Measurements from ENCODE around the gene CTTNBP2NL.

CTTNBP2NL gene

GRCh38 chr1:112359961-112360767 lies 35.9 kb upstream of the CTTNBP2NL start:
- H3K4me3 ChIP-seq (ENCODE audit: low read depth, low read length): peak overlapping the region; percentile 25; the same call in 1 of the 2 replicates
- no peak for TF ChIP-seq CTCF (IDR thresholded peaks at IDR 0.05; ENCODE audit: low read depth, low read length)

DNA sequence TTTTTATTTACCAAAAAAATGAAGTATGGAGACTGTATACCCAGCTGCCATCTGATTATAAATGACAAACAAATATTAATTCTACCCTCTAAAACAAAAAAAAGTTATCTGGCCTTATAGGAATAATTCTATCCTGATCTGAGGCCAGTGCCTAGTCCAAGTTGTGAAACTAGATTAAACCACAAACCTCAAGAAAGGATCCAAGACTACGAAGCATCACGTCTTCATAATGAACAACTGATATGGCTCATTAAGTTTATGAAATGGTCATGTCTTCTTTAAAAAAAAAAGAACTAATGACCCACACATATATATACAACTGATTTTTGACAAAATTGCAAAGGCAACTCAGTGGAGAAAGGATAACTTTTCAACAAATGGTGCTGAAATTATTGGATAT lies 32.4 kb upstream of the CTTNBP2NL start:
- TF ChIP-seq CTCF (IDR thresholded peaks at IDR 0.05; ENCODE audit: low read depth, low read length): no peak
- no peak overlapping the region for H3K4me3 ChIP-seq (ENCODE audit: low read depth, low read length)

GRCh38 chr1:112368198-112368597 lies 27.8 kb upstream of the CTTNBP2NL start:
- no peak overlapping the region for H3K4me3 ChIP-seq (ENCODE audit: low read depth, low read length)
- no peak for TF ChIP-seq CTCF (IDR thresholded peaks at IDR 0.05; ENCODE audit: low read depth, low read length)

DNA sequence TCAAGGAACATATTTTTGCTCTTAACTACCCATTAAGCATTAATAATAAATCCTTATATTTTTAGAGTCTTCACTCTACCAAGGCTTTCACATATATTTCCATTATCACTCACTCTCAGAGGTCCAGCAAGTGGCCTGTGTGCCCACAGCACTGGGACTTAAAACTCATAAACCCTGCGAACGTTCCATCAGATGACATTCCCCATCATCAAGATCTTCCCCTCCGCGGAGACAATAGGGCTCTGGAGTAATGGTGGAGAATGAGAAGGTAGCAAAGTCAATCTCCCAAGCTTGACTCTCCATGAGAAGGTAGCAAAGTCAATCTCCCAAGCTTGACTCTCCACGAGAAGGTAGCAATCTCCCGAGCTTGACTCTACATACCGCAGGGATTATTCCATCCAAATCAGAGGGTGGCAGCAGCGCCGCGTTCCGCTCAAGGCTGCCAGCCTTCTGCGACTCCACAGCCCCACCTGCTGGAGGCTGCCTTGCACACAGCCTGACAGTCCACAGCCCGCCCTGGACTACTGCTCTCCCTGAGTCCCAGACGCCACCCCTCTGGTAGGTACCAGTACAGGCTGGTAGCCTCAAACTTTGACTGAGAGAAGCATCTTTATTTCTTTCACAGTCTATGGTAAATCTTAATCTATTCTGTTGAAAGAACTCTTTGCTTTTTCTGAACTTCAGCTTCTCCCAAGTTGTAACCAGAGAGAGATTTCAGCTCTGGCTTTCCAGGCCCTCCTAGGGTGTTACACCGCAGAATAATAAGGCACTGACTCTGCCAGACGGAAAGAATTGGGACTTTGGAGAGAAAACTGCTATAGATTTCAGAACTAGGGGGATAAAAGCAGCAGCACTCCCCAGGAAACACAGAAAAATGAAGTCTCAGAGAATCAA lies 26.4 kb upstream of the CTTNBP2NL start:
- no peak overlapping the region for H3K4me3 ChIP-seq (ENCODE audit: low read depth, low read length)
- peak; percentile 95 for TF ChIP-seq CTCF (IDR thresholded peaks at IDR 0.05; ENCODE audit: low read depth, low read length)

DNA sequence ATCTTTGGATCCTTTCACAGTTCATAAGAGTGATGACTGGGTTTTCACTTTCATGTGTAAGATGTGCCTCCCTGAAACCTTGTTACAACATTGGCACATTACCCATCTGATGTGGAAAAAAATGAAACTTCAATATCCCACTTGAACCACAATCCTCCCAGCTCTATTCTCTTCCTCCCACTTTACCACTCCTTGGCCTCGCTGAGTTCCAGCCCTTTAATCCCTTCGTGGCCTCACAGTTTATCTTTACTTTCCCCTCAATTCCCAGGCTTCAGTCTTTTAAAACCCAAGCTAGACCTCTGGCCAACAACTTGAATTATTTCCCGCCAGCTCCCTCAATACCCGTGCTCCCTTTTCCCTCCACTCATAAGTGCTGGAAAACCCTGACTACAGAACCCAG lies 25.0 kb upstream of the CTTNBP2NL start:
- no peak for TF ChIP-seq CTCF (IDR thresholded peaks at IDR 0.05; ENCODE audit: low read depth, low read length)
- no peak overlapping the region for H3K4me3 ChIP-seq (ENCODE audit: low read depth, low read length)

DNA sequence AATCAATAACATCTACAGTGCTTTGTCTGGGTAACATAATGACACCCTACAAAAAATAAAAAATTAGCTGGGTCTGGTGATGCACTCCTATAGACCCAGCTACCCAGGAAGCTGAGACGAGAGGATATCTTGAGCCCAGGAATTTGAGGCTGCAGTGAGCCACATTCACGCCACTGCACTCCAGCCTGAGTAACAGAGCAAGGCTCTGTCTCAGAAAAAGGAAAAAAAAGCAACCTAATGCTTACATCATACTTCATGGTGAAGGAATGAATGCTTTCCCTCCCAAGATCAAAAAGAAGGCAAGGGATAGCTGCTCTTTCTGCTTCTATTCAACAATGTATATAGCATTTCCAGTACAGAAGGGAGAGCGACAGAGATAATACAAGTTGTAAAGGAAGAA lies 24.2 kb upstream of the CTTNBP2NL start:
- no peak overlapping the region for H3K4me3 ChIP-seq (ENCODE audit: low read depth, low read length)
- no peak for TF ChIP-seq CTCF (IDR thresholded peaks at IDR 0.05; ENCODE audit: low read depth, low read length)

DNA sequence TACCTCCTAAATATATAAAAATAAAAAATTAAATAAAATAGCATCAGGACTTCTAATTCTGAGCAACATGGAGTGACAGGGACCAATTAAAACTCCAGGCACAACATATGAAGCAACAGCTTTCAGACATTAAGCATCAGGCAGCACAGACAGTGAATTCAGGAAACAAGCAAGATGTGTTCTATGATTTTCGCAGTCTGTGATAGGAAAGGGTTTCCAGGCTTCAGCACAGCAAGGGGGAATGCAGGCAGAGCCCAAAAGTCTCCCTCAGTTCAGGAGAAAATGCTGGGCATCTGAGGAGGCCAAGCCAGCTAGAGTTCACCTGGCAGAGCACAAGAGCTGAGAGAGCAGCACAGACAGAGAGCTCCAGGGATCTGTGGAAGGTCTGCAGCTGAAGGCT lies 22.2 kb upstream of the CTTNBP2NL start:
- no peak overlapping the region for H3K4me3 ChIP-seq (ENCODE audit: low read depth, low read length)
- no peak for TF ChIP-seq CTCF (IDR thresholded peaks at IDR 0.05; ENCODE audit: low read depth, low read length)
